ENCODE results near the gene ASB7.

ASB7 gene

GRCh38 chr15:100598655-100599054 is 3.7 kb upstream of the ASB7 start:
- DNase-seq, result no peak

GRCh38 chr15:100601163-100601562 is 1.2 kb upstream of the ASB7 start:
- peak; percentile 42 to 57 (median 46) for DNase-seq

GRCh38 chr15:100601617-100602063 is 749 bp upstream of the ASB7 start:
- DNase-seq, result peak in 1 of 3 donors; percentile 3

GRCh38 chr15:100602823-100603393 is 519 bp downstream of the ASB7 start:
- peak; percentile 12 to 76 (median 43) for DNase-seq

GRCh38 chr15:100612539-100612938 is 10.2 kb downstream of the ASB7 start:
- DNase-seq, result peak in 1 of 3 donors; percentile 10

GRCh38 chr15:100613208-100613607 is 10.8 kb downstream of the ASB7 start:
- DNase-seq, result peak in 1 of 3 donors; percentile 8

- DNase-seq, result no peak
Measured at GRCh38 chr15:100614336-100614735, 11.9 kb downstream of the ASB7 start.

- no peak for DNase-seq
Measured at GRCh38 chr15:100614918-100615317, 12.5 kb downstream of the ASB7 start.

GRCh38 chr15:100615801-100616200 is 13.4 kb downstream of the ASB7 start:
- DNase-seq, result no peak

GRCh38 chr15:100616700-100617099 is 14.3 kb downstream of the ASB7 start:
- DNase-seq, result no peak

GRCh38 chr15:100623301-100623700 is 20.9 kb downstream of the ASB7 start:
- peak; percentile 25 to 70 (median 57) for DNase-seq

- peak; percentile 68 to 83 (median 81) for DNase-seq
Measured at GRCh38 chr15:100627789-100628395, 25.5 kb downstream of the ASB7 start.

- no peak for DNase-seq
Measured at GRCh38 chr15:100628746-100629145, 26.4 kb downstream of the ASB7 start.

- DNase-seq, result no peak
Measured at GRCh38 chr15:100631831-100632230, 29.4 kb downstream of the ASB7 start.

GRCh38 chr15:100633763-100634075 is 31.3 kb downstream of the ASB7 start:
- DNase-seq, result no peak

GRCh38 chr15:100635406-100636071 is 33.1 kb downstream of the ASB7 start:
- DNase-seq, result no peak

- DNase-seq, result no peak
Measured at GRCh38 chr15:100638177-100638730, 35.9 kb downstream of the ASB7 start.

- peak; percentile 25 to 66 (median 64) for DNase-seq
Measured at GRCh38 chr15:100642213-100642949, 40.0 kb downstream of the ASB7 start.

GRCh38 chr15:100642950-100643338 is 40.6 kb downstream of the ASB7 start:
- no peak for DNase-seq

- peak; percentile 22 to 35 (median 29) for DNase-seq
Measured at GRCh38 chr15:100645671-100646070, 43.3 kb downstream of the ASB7 start.

- DNase-seq, result no peak
Measured at GRCh38 chr15:100648951-100649350, 46.6 kb downstream of the ASB7 start.

GRCh38 chr15:100650685-100651084 is 48.3 kb downstream of the ASB7 start:
- DNase-seq, result no peak

GRCh38 chr15:100651253-100651652 is 48.9 kb downstream of the ASB7 start:
- DNase-seq, result no peak

Measured in suppressor macrophage treated with lipopolysaccharide for 1 hour (primary cell).